HG02943 (cell line): ENCODE data around the gene MPDZ.

Experiments
- ATAC-seq: cut with Tn5 transposase; IDR thresholded peaks from one replicate; pipeline ENCODE4 v1.9.1; 2021; ENCODE audit warnings: mild to moderate bottlenecking, low read depth, moderate library complexity; ENCODE audit not compliant: unreplicated experiment

Gene MPDZ

DNA sequence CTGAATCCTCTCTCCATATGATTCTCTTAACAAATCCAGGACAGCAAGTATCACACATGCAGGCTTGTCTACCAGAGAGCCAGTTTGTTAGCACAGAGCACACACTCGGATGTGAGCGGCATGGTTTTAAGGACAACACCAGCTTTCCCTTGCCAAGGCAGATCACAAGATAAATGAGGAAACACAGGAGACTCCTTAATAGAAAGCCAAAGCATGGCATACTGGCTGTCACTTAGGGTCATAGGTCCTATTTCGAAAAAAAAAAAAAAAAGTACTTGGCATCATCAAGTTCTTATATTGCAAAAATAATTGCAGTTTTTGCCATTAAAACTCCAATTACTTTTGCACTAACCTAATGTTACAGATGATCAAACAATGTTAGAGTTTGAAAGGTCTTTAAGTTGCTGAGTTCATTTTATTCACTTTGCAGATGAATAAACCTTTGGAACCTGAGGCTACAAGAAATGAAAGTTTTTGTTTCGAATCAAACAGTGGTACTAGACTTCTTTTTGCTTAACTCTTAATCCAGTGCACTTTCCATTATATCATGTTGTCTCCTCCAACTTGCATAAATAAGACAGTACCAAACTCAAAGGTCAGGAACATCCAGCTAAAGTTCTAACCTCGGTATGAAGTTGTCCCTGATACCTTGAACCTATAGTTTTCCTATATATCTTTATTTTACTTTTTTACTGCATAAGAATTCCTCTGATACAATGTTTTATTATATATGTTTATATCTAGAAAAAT lies 138.5 kb downstream of the MPDZ start:
- ATAC-seq = no peak

DNA sequence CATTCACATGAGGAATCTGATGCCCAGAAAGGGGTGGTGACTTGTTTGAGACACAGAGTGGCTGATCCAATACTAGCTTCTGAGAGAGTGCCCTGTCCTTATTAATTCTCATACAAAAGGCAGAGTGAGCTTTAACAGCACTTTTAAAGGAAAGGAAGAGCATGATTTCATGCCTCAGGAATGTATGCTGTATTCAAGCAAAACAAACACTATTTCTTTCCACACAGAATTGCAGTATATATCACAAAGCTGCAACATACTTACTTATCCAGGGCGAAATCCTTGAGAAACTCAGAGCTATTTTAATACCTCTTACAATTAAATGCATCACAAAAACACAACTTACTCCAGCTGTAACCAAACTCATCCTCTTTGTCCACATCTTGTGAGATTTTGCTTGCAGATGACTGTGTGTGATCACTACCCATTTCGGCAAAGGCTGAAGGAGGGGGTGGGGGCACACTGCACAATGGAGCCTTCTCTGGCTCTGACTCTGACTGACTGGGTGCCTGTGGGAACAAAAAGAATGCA lies 139.8 kb downstream of the MPDZ start:
- no peak for ATAC-seq

DNA sequence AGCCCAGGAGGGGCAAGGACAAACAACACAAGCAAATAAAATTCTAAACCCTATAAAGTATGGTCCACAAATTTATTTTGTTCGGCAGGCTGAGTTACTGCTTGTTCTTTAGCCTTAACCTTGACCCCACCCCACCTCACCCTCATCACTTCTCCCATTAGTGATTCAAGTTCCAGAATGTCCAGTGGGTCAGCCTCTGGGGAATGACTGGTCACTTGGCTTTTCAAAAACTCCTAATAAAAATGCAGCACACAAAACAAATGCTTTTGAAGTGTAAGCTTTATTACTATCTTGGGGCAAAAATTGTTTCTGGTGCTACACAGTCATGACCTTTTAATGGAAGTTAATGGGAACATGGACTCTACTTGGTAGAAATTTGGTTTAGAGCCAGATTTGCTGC lies 142.1 kb downstream of the MPDZ start:
- no peak for ATAC-seq

- ATAC-seq = no peak
Measured at GRCh38 chr9:13131991-13132390, 147.5 kb downstream of the MPDZ start.

DNA sequence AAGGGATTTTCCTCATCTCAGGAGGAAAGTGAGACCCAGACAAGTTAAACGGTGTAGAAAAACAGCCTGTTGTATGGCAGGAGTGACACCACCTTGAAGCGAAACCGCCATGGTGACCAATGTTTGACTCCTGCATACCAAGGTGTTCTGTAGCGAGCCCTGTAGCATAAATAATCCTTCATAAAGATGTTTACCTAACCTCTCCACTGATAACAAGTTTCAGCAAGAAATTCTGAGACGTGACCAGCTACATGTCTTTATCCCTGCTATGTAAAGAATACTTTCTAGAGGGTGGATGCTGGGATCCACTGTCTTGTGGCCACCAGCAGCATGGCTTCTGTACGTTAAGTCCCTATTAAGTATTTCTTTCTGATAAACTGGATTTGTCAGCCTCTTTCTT lies 148.1 kb downstream of the MPDZ start:
- ATAC-seq = no peak

DNA sequence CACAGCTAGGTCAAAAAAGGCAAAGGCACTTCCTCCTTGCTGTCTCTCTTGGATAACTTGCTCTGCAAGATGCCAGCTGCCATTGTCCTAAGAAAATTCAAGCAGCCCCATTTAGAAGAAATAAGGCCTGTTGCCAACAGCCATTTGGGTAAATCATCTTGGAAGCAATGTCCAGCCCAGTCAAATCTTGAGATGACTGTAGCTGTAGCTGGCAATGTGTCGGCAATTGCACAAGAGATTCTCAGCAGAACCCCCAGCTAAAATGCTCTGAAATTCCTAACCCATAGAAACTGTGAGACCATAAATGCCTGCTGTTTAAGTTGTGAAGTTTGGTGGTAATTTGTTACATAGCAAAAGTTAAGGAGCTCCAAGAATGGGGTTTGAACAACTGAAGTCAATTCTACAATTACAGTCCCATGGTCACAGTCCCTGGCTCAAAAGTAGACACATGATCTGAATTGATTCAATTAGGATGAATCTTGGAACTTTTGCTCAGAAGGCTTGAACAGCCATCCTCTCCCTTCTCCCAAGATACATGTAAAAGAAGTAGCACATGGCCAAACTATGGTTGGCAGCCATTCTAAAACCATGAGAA lies 151.1 kb downstream of the MPDZ start:
- ATAC-seq = no peak

- ATAC-seq = no peak
Measured at GRCh38 chr9:13127131-13127530, 152.4 kb downstream of the MPDZ start.

DNA sequence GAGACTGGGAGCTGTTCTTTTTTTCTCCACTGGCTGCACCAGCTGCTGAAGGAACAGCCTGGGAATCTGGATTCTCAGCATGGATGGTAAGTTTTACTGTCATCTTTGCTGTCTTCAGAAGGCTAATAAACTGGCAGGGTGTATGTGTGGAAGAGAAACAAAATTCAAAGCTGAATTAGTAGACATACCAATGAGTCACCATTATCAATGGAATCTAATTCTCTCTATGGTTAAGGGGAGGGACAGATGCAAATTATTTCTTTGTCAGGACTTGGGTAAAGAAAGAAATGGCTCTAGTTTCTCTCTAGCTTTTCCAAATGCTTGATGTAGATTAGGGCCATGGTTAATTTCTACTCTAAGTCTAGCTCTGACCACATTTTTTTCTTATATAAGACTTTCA lies 154.2 kb downstream of the MPDZ start:
- no peak for ATAC-seq

- no peak for ATAC-seq
Measured at GRCh38 chr9:13122756-13123369, 156.6 kb downstream of the MPDZ start.

- no peak for ATAC-seq
Measured at GRCh38 chr9:13118313-13118712, 161.2 kb downstream of the MPDZ start.

DNA sequence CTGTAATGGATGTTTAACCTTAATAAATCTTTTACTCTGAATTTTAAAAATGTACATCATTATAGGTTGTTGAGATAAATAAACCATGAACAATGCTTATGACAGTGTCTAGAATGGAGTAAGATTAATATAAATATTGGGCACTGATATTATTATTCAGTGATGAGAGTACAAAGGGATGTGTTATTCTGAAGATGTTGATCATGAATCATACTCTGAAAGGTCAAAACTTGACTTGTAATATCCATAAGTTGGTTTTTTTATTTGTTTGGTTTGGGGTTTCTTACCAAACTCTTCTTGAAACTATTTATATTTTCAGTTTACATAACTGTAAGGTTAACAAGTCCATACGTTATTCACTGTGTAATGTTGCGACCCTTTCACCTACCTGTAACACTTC lies 163.2 kb downstream of the MPDZ start:
- ATAC-seq = no peak

GRCh38 chr9:13113751-13114150 lies 165.7 kb downstream of the MPDZ start:
- ATAC-seq = no peak

DNA sequence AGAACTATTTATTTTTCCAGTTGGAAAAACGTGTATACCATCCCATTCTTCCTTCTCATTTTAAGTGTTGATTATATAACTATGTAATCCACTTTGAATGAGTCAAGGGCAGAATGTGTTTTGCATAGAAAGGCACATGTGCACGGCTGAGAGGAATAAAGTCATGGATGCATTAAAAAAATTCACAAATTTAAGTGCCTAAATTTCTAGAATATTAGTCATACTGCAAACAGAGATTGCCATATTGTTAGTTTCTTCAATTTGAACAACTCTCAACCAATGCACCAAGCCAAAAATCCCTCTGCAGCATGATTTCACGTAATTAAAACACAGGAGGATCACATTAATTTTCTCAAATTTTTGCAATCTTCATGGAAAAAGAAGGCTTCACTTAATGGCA lies 166.3 kb downstream of the MPDZ start:
- no peak for ATAC-seq

DNA sequence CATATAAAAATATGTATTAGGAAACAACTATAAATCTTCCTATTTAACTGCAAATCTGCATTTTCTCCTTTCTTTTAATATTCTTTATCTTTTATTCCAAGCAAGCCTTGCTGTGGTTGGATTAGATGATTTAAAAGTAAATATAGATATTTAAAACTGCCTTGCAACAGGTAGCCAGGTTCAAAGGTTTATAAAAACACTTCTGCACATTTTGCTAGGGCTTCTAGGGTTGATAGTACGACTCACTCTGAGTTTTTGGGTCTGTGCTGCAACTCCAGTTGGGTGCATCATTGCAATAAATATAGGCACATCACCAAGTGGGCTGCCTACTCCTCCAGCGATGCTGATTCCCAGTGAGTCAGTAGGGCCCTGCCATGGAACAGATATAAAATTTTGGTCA lies 167.7 kb downstream of the MPDZ start:
- ATAC-seq = no peak

- ATAC-seq = no peak
Measured at GRCh38 chr9:13110766-13111417, 168.6 kb downstream of the MPDZ start.

- ATAC-seq = no peak
Measured at GRCh38 chr9:13109781-13110180, 169.7 kb downstream of the MPDZ start.

- no peak for ATAC-seq
Measured at GRCh38 chr9:13107008-13107407, 172.5 kb downstream of the MPDZ start.

GRCh38 chr9:13100914-13101572 lies 178.4 kb downstream of the MPDZ start:
- no peak for ATAC-seq

DNA sequence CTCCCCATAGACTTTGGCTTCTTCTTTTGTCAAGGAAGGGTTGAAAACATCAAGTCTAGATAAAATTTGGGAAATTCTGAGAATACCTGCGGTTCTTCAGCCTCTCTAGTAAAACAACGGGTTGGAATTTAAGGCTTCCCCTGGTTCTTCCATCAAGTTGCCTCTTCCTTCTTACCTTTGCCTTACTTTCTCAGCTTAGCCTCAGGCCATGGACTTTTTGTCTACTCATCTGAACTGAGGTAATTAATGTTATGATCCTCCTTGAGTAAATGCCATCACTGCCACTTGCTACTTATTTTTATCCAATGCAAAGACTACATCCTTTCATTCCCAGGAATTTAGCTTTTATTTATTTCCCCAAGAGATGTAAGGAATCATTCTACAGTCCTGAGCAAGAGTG lies 184.4 kb downstream of the MPDZ start:
- no peak for ATAC-seq

GRCh38 chr9:13090628-13091027 lies 188.9 kb downstream of the MPDZ start:
- no peak for ATAC-seq

- ATAC-seq = no peak
Measured at GRCh38 chr9:13089666-13090065, 189.8 kb downstream of the MPDZ start.
